Fibroblast of upper back skin (primary cell): ENCODE measurements around the gene FKRP.
"Not testable (repeated sequence)": the region's sequence is repeated elsewhere in the genome, so short reads cannot be mapped to it uniquely, and the experiment has no call there.

ENCODE experiments used
- DNase-seq: peaks from one replicate; pipeline ENCODE4 v3.0.0-alpha.2; 2013

The FKRP gene

GRCh38 chr19:46759817-46760333 lies 14.0 kb downstream of the FKRP start:
- peak; percentile 99 for DNase-seq

- no peak for DNase-seq
Observed at GRCh38 chr19:46760363-46760762, 14.5 kb downstream of the FKRP start.

GRCh38 chr19:46760897-46761296 lies 15.0 kb downstream of the FKRP start:
- DNase-seq: peak; percentile 45

GRCh38 chr19:46761418-46761831 lies 15.6 kb downstream of the FKRP start:
- peak; percentile 75 for DNase-seq

GRCh38 chr19:46762245-46762890 lies 16.5 kb downstream of the FKRP start:
- DNase-seq: no peak

- no peak for DNase-seq
Observed at GRCh38 chr19:46764817-46765291, 19.0 kb downstream of the FKRP start.

GRCh38 chr19:46766569-46767317 lies 20.9 kb downstream of the FKRP start:
- peak; percentile 35 for DNase-seq

GRCh38 chr19:46768746-46769145 lies 22.9 kb downstream of the FKRP start:
- DNase-seq: not testable (repeated sequence)

- DNase-seq: peak; percentile 36
Observed at GRCh38 chr19:46772170-46773017, 26.5 kb downstream of the FKRP start.

- DNase-seq: no peak
Observed at GRCh38 chr19:46773018-46773399, 27.2 kb downstream of the FKRP start.

- DNase-seq: no peak
Observed at GRCh38 chr19:46775642-46776258, 29.9 kb downstream of the FKRP start.

- no peak for DNase-seq
Observed at GRCh38 chr19:46776927-46777911, 31.4 kb downstream of the FKRP start.

- not testable (repeated sequence) for DNase-seq
Observed at GRCh38 chr19:46777956-46778645, 32.2 kb downstream of the FKRP start.

GRCh38 chr19:46782355-46783019 lies 36.6 kb downstream of the FKRP start:
- no peak for DNase-seq

- DNase-seq: no peak
Observed at GRCh38 chr19:46783670-46784069, 37.8 kb downstream of the FKRP start.

- DNase-seq: peak; percentile 97
Observed at GRCh38 chr19:46784262-46785053, 38.6 kb downstream of the FKRP start.

- no peak for DNase-seq
Observed at GRCh38 chr19:46785054-46785979, 39.5 kb downstream of the FKRP start.

- no peak for DNase-seq
Observed at GRCh38 chr19:46785980-46786235, 40.1 kb downstream of the FKRP start.
